NCI-H2107 treated with DMSO at 0.1 percent for 48 hours (cell line): Measurements from ENCODE around the gene TBL1XR1.

Source experiments
- DNase-seq: peaks from one replicate; lab custom pipeline; 2025; ENCODE audit not compliant: unreplicated experiment; lab: John Stamatoyannopoulos, UW

TBL1XR1 gene

GRCh38 chr3:177197041-177197726 is at the start of gene TBL1XR1:
TSS of gene TBL1XR1 (minus strand) at chr3:177197482. CDS start at chr3:177064977, 132,505 bp downstream.
- DNase-seq = peak; percentile 99

GRCh38 chr3:177245250-177245649 is 48.0 kb upstream of the TBL1XR1 start:
- DNase-seq = no peak

- no peak for DNase-seq
These were observed 47.3 kb upstream of the TBL1XR1 start for GRCh38 chr3:177244606-177245005.

DNA sequence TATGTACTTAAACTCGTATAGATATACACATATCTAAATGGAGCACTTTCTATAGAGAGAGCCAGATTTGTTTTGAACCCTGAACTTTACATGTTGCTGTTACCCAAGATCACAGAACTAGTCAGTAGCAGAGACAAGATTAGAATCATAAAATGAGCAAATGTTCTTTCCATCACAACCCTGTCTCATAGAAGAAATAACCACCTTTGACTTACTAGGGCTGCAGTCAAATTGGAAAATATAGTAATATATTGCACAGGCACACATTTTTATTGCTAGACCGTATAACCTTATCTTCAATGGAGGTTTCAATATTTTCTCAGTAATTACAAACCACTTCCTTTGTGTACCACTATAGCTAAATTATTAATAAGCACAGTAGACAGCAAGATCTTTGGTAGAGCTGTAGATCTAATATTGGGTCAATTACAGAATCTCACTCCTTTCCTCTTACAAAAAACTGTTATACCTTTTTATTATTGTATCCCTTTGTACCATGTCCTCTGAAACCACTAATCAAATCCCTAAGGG is 41.5 kb upstream of the TBL1XR1 start:
- DNase-seq = no peak

DNA sequence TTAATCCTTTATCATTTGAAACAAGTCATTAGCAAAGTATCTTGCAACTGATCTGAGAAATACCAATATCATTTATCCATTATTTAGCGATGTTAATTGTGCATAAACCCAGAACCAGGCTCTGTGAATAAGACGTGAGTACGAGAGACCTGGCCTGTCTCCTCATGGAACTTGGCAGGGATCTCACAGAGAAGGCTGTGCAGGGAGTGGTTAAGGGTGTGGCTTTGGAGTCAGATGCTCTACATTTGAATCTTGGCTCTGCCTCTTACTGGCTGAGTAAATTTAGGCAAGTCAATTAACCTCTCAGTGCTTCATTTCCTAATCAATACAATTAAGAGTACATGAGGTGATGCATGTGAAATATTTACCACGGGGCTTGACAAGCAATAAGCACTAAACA is 39.9 kb upstream of the TBL1XR1 start:
- DNase-seq = no peak

DNA sequence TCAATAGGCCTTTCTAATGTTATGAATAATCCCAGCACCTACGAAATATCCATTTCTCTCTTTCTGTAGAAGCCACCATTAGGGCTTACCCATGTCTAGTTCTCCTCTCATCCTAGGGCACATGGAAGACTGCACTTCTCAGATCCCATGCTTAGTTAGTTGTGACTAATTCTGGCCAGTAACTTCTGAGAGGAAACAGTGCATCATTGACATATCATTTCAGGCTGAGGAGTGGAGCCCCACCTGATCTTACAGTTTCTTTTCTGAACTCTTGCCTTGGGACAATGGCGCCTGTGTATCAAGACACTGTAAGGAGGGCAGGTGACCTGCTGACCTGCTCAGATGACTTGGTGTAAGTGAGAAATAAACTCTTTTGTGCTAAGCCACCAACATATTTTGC is 39.4 kb upstream of the TBL1XR1 start:
- DNase-seq = no peak

DNA sequence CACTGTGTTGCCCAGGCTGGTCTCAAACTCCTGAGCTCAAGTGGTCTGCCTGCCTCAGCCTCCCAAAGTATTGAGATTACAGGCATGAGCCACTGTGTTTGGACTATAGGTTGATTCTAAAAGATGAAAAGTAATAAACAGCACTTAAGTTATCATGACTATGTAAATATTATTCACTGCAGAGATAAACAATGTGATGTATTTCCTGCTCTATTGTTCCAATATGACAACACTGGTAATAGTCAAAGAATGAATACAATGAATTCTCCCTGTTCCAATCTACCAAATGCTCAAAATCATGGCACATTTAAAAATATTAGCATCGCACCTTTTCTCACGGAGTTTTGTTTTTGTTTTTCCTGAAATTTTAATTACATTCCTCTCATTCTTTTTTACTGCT is 36.8 kb upstream of the TBL1XR1 start:
- no peak for DNase-seq

DNA sequence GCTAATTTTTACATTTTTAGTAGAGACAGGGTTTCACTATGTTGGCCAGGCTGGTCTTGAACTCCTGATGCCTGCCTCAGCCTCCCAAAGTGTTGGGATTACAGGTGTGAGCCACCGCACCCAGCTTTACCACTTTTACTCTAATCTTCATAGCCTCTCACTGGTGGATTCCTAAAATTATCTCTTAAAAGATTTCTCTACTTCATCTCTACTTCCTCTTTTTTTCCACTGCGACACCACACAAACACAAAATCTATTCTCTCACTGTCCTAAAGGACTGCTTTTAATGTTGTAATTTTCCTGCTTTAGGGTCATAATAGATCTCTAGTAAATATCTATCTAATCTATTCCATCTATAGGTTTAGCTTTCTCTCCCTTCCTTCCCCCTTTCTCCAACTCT is 34.0 kb upstream of the TBL1XR1 start:
- no peak for DNase-seq

GRCh38 chr3:177230641-177231040 is 33.4 kb upstream of the TBL1XR1 start:
- no peak for DNase-seq

- no peak for DNase-seq
These were observed 32.5 kb upstream of the TBL1XR1 start for GRCh38 chr3:177229791-177230190.

- DNase-seq = no peak
These were observed 31.4 kb upstream of the TBL1XR1 start for GRCh38 chr3:177228601-177229190.

- no peak for DNase-seq
These were observed 27.1 kb upstream of the TBL1XR1 start for GRCh38 chr3:177224414-177224813.

DNA sequence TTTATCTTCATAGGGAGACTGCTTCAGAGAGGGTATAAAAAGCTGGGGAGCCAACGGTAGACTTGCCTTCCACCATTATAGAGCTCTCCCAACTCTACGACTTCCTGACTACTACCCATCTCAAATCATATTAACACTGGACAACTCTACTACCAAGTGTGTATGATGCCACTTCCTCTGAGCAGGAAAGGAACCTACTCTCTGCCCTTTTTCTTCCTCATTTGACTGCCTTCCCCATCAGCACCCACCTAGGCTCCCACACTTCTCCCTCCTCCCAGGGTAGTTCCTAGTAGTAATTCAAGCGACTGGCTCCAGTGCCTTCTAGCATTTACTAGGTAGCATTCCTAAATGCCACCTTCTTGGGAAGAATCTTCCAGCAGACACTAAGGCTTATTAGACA is 24.5 kb upstream of the TBL1XR1 start:
- DNase-seq = no peak

DNA sequence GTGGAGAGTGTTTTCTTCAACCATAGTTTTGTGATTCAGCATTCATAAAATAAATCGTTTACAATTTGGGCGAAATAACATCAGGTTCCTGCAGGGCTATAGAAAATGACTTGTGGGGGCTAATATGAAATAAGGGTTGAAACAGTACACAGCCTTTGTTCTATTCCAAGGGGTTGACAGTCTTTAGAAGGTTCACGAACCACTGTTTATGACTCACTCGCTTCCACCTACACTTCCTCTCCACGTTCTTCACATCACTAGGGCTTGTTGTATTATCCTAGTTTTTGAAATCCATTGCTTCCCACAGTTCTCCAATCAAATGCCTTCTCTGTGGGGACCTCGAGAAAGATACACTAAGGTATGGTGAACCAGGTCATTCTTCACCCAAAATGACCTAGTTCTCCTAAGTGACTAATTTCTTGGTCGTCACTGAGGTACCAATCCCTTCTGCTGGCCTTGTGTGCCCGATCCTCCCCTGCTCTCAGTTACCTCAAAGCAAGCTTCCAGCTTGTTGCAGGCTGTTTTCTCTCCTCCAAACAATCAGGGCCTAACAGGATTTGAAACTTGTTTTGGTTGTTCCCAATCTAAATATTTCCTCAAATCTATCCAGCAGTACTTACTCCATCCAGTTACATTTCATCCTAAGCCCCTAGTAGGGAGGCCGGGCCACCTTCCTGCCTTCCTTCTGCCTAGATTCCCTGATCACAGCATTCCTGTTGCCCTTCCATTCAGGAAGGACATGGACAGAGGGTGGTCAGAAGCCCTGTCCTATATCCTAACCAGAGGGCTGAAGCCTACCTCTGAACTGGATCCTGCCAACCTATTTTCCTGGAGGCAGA is 23.1 kb upstream of the TBL1XR1 start:
- no peak for DNase-seq

- no peak for DNase-seq
These were observed 16.7 kb upstream of the TBL1XR1 start for GRCh38 chr3:177213801-177214535.

GRCh38 chr3:177212756-177213155 is 15.5 kb upstream of the TBL1XR1 start:
- DNase-seq = no peak

- DNase-seq = no peak
These were observed 15.0 kb upstream of the TBL1XR1 start for GRCh38 chr3:177212278-177212610.

- peak; percentile 80 for DNase-seq
These were observed 14.4 kb upstream of the TBL1XR1 start for GRCh38 chr3:177211503-177212277.

DNA sequence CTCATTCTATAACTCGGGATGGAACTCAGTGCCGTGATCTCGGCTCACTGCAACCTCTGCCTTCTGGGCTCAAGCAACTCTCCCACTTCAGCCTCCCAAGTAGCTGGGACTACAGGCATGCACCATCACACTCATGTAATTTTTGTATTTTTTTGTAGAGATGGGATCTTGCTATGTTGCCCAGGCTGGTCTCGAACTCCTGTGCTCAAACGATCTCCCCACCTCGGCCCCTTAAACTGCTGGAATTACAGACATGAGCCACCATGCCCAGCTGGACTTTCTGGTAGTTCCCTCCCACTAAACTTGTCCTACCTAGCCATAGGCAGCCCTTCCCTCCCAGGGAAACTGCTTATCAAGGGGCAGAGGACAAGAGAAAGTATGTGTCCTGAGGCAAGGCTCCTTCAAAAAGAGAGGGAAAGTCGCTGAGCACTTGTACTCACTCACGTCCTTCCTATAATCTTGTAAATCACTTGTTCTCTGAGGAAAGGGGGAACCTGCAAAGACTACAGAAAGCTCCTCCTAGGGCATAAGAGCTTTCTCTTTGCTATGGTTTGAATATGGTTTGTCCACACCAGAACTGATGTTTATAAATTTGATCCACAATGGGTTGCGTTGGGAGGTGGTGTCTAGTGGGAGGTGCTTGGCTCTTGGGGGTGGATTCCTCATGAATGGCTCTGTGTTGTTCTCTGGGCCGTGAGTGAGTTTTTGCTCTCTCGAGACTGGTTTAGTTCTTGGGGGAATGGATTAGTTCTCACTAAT is 13.6 kb upstream of the TBL1XR1 start:
- DNase-seq = no peak

GRCh38 chr3:177209509-177209908 is 12.2 kb upstream of the TBL1XR1 start:
- DNase-seq = no peak
